Measurements from ENCODE around the gene TOMM20. TPM values are rescaled to one million over a fixed set of nuclear protein-coding genes. Genes with fewer than 3 reads are reported as not detected.

The TOMM20 gene
- total and polyA plus RNA-seq, 2 donors (not counting 1 experiment from before 2014, with no cell fraction given), result 85.5 to 111 TPM

GRCh38 chr1:235101558-235102258 lies 26.9 kb downstream of the TOMM20 start:
- Histone ChIP-seq H3K27me3 (ENCODE audit: control insufficient read depth, insufficient read depth, low read length) (no peaks in the 10 kb centered on the region), H3K36me3 (ENCODE audit: control insufficient read depth, insufficient read depth, low read length) (no peaks in the 10 kb centered on the region), H3K9ac (ENCODE audit: insufficient read depth, low read length) (no peak overlapping the region), H4K20me1 (ENCODE audit: control insufficient read depth, extremely low read depth, insufficient read depth, low read length) (no peaks in the 10 kb centered on the region), H3K4me1 (ENCODE audit: control insufficient read depth, extremely low read depth, insufficient read depth, low read length) (no peaks in the 10 kb centered on the region), H3K4me3 (replicated peaks in 1 of 4; ENCODE audit: control extremely low read depth in 1 of 4, insufficient read depth in 1 of 4, low read depth in 3 of 4, low read length in 4 of 4) (no peak overlapping the region), H2AFZ (ENCODE audit: low read length) (no peak overlapping the region), H3K27ac (ENCODE audit: insufficient read depth, low read length) (no peak overlapping the region), H3K79me2 (ENCODE audit: control insufficient read depth, insufficient read depth, low read length) (no peaks in the 10 kb centered on the region), H3K9me3 (ENCODE audit: control insufficient read depth, insufficient read depth, low read depth, low read length) (no peaks in the 10 kb centered on the region), H3K4me2 (ENCODE audit: extremely low read depth, insufficient read depth, low read length) (no peak overlapping the region)
- DNase-seq (ENCODE audit: low read depth in 2 of 2), result peak in 1 of 2 donors; percentile 40
- TF ChIP-seq EZH2 (IDR thresholded peaks at IDR 0.05; ENCODE audit: low read length, missing control alignments) (no peak), CTCF (conservative IDR thresholded peaks at IDR 0.05 in 1 of 2, IDR thresholded peaks at IDR 0.05 in 1 of 2; ENCODE audit: low read depth in 1 of 2, low read length in 2 of 2) (no peak)

GRCh38 chr1:235100194-235100772 lies 28.4 kb downstream of the TOMM20 start:
- Histone ChIP-seq H3K4me3 (replicated peaks in 1 of 4; ENCODE audit: control extremely low read depth in 1 of 4, insufficient read depth in 1 of 4, low read depth in 3 of 4, low read length in 4 of 4) (no peak overlapping the region), H2AFZ (ENCODE audit: low read length) (no peak overlapping the region), H3K4me1 (ENCODE audit: control insufficient read depth, extremely low read depth, insufficient read depth, low read length) (no peaks in the 10 kb centered on the region), H3K4me2 (ENCODE audit: extremely low read depth, insufficient read depth, low read length) (no peak overlapping the region), H3K9me3 (ENCODE audit: control insufficient read depth, insufficient read depth, low read depth, low read length) (no peaks in the 10 kb centered on the region), H3K79me2 (ENCODE audit: control insufficient read depth, insufficient read depth, low read length) (no peaks in the 10 kb centered on the region), H4K20me1 (ENCODE audit: control insufficient read depth, extremely low read depth, insufficient read depth, low read length) (no peaks in the 10 kb centered on the region), H3K27ac (ENCODE audit: insufficient read depth, low read length) (no peak overlapping the region), H3K36me3 (ENCODE audit: control insufficient read depth, insufficient read depth, low read length) (no peaks in the 10 kb centered on the region), H3K9ac (ENCODE audit: insufficient read depth, low read length) (no peak overlapping the region), H3K27me3 (ENCODE audit: control insufficient read depth, insufficient read depth, low read length) (no peaks in the 10 kb centered on the region)
- DNase-seq (ENCODE audit: low read depth in 2 of 2), result peak in 1 of 2 donors; percentile 44
- TF ChIP-seq CTCF (conservative IDR thresholded peaks at IDR 0.05 in 1 of 2, IDR thresholded peaks at IDR 0.05 in 1 of 2; ENCODE audit: low read depth in 1 of 2, low read length in 2 of 2) (no peak), EZH2 (IDR thresholded peaks at IDR 0.05; ENCODE audit: low read length, missing control alignments) (no peak)

GRCh38 chr1:235098991-235099390 lies 29.6 kb downstream of the TOMM20 start:
- H3K79me2 ChIP-seq (ENCODE audit: control insufficient read depth, insufficient read depth, low read length), result no peaks in the 10 kb centered on the region
- no peak for DNase-seq (ENCODE audit: low read depth in 2 of 2)
- TF ChIP-seq EZH2 (IDR thresholded peaks at IDR 0.05; ENCODE audit: low read length, missing control alignments), result no peak

More at GRCh38 chr1:235098991-235099390, 29.6 kb downstream of the TOMM20 start:
- no peak overlapping the region for H3K4me2 ChIP-seq (ENCODE audit: extremely low read depth, insufficient read depth, low read length)
- no peaks in the 10 kb centered on the region for H3K27me3 ChIP-seq (ENCODE audit: control insufficient read depth, insufficient read depth, low read length)
- no peak overlapping the region for H3K4me3 ChIP-seq (replicated peaks in 1 of 4; ENCODE audit: control extremely low read depth in 1 of 4, insufficient read depth in 1 of 4, low read depth in 3 of 4, low read length in 4 of 4)
- H3K4me1 ChIP-seq (ENCODE audit: control insufficient read depth, extremely low read depth, insufficient read depth, low read length), result no peaks in the 10 kb centered on the region
- H3K9me3 ChIP-seq (ENCODE audit: control insufficient read depth, insufficient read depth, low read depth, low read length), result no peaks in the 10 kb centered on the region
- H2AFZ ChIP-seq (ENCODE audit: low read length), result no peak overlapping the region
- no peak overlapping the region for H3K9ac ChIP-seq (ENCODE audit: insufficient read depth, low read length)
- H3K36me3 ChIP-seq (ENCODE audit: control insufficient read depth, insufficient read depth, low read length), result no peaks in the 10 kb centered on the region
- no peaks in the 10 kb centered on the region for H4K20me1 ChIP-seq (ENCODE audit: control insufficient read depth, extremely low read depth, insufficient read depth, low read length)
- H3K27ac ChIP-seq (ENCODE audit: insufficient read depth, low read length), result no peak overlapping the region
